GM12872 (cell line): Measurements from ENCODE around the gene TSPAN10.

ENCODE experiments used
- CTCF ChIP-seq: IDR thresholded peaks from 3 replicates; pipeline ENCODE4 v1.5.1; 2011; ENCODE audit warnings: low read depth, mild to moderate bottlenecking, low read length, moderate library complexity; ENCODE audit not compliant: insufficient read depth

Gene TSPAN10

GRCh38 chr17:81636505-81637288 is at the start of gene TSPAN10, which contains the start of gene NPLOC4:
Gene TSPAN10 (plus strand): TSS chr17:81637196. CDS start chr17:81642413, 5,217 bp downstream.
Gene NPLOC4 (minus strand): TSS chr17:81637112. CDS start chr17:81636930, 182 bp downstream.
- TF ChIP-seq CTCF: no peak

- no peak for TF ChIP-seq CTCF
These were observed 47.4 kb upstream of the TSPAN10 start for GRCh38 chr17:81589612-81590011.

DNA sequence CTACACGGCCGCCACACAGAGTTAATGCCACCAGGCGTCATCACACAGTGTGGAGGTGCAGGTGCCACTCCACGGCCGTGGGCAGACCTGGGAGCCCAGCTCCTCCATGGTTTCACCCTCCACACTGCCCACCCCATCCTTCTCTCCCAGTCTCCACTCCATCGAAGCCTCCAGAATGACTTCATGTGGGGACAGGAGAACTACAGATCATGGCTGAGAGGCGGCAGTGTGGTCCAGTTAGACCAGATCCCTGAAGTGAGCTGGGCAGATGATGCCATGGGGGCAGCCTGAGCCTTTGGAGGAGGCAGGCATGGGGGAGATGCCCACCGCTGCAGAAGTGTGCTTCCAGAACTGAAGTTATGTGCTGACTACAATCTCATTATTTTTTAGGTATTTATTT is 46.9 kb upstream of the TSPAN10 start:
- no peak for TF ChIP-seq CTCF

DNA sequence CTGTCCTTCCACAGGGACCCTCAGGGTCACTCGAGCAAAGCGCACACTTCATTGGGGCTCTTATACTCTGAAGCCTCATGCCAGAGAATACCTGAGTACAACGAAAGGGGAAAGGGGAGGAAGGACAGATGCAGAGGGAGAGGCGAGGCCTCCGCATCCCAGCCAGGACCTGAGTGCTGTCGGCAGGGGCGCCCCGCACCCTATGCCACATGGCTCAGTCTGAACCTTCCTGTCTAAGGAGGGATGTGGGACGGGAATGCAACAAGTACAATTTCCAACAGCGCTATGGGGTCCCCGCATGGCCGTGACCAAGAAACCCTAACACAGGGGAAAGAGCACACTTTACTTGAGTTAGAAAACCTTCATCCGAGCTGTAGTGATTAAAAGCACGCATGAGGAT is 45.0 kb upstream of the TSPAN10 start:
- TF ChIP-seq CTCF: no peak

- no peak for TF ChIP-seq CTCF
These were observed 43.7 kb upstream of the TSPAN10 start for GRCh38 chr17:81593105-81593871.

GRCh38 chr17:81599719-81600486 is 37.1 kb upstream of the TSPAN10 start:
- no peak for TF ChIP-seq CTCF

- TF ChIP-seq CTCF: peak; percentile 86
These were observed 35.4 kb upstream of the TSPAN10 start for GRCh38 chr17:81601525-81602120.
